Measurements from ENCODE around the gene SMOC1. TPM values are rescaled to one million over a fixed set of nuclear protein-coding genes. Genes with fewer than 3 reads are reported as not detected.

The SMOC1 gene
- total and polyA plus RNA-seq, 5 experiments from 2014 or later: not detected

DNA sequence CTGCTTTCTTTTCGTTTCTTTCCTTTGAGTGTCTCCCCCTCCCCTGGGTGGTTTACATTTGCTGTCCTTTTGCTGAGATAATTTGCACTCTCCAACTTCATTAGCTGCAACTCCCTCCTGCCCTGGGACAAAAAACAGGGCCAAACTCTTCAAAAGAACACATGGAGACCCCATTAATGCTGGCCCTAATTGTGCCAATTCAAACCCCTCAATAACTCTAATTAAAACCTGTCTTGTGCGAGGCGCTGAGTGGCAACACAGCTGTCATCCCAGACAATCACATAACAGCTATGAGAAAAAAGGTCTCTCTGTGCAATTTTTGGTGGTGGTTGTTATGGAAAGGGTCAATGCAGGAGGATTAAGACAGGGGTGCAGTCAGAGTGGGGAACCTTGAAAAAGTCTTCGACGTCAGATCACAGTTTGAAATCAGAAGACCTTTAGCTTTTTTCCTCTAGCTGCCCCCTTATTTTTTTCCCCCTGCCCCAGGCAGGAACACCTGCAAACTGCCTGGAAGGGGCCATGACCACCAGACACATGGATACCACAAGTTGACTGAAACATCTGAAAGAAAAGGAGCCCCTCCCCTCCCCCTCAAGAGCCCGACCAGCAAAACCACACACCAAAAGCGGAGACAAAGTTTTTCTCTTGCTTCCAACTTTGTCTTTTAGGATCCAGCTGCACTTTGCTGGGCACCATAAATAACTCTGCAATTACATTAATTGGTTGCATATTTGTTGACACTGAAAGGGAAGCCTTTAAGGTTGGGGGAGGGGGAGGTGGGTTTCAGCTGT, 26.5 kb upstream of the SMOC1 start:
- ATAC-seq (no peak), DNase-seq (no peak)
- H3K4me1 Mint-ChIP-seq: no peaks in the 10 kb centered on the region
- POLR2A ChIA-PET: no interaction called here
- H3K27ac Mint-ChIP-seq: no peak overlapping the region
- no peak overlapping the region for H3K4me3 Mint-ChIP-seq
- H3K36me3 Mint-ChIP-seq: no peaks in the 10 kb centered on the region
- H3K27me3 Mint-ChIP-seq: peaks cover 1 to 22% (median 13%) of the 10 kb centered on the region in 5 donors
- H3K9me3 Mint-ChIP-seq: no peaks in the 10 kb centered on the region

DNA sequence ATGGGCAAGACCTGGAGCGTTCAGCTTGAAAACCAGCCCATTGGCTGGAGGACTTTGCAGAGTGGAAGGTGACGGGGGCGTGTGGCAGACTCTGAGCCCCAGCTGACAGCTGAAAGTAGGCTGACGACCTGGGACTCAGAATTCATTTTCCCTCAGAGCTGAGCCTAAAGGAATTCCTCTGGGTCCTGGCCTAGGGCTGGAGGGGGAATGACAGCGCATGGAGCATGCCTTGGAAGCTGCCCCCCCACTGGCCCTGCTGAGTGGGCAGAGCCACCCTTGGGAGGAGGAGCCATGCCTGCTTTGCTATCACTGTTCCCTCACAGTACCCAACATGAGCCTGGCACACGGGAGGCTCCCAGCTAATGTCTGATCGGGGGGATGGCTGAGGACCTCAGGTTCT, 25.4 kb upstream of the SMOC1 start:
- H3K27me3 Mint-ChIP-seq: peaks cover 1 to 18% (median 9%) of the 10 kb centered on the region in 5 donors
- H3K36me3 Mint-ChIP-seq: no peaks in the 10 kb centered on the region
- no peak overlapping the region for H3K4me3 Mint-ChIP-seq
- H3K4me1 Mint-ChIP-seq: no peaks in the 10 kb centered on the region
- H3K27ac Mint-ChIP-seq: no peak overlapping the region
- DNase-seq: no peak
- H3K9me3 Mint-ChIP-seq: no peaks in the 10 kb centered on the region
- no peak for ATAC-seq
- POLR2A ChIA-PET: no interaction called here

DNA sequence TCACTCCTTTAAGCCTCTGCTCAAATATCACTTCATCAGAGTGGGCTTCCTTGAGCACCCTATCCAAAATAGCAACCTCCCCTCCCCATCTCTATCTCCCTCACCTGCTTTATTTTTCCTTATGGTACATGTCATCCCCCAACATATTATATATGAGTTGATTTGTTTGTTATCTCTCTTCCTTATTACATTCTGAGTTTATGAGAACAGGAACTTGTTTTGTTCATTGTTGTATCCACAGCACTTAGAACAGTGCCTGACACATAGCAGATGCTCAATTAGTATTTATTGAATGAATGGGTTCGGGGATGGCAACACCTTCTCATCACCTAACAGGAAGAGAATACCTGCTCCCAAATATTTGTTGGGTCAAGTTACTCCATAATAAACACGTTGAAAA, 24.6 kb upstream of the SMOC1 start:
- POLR2A ChIA-PET: no interaction called here
- Mint-ChIP-seq H3K27me3 (peaks cover 1 to 13% (median 7%) of the 10 kb centered on the region in 5 donors), H3K9me3 (no peaks in the 10 kb centered on the region), H3K36me3 (no peaks in the 10 kb centered on the region), H3K4me3 (no peak overlapping the region), H3K27ac (no peak overlapping the region), H3K4me1 (no peaks in the 10 kb centered on the region)
- DNase-seq (no peak), ATAC-seq (no peak)

DNA sequence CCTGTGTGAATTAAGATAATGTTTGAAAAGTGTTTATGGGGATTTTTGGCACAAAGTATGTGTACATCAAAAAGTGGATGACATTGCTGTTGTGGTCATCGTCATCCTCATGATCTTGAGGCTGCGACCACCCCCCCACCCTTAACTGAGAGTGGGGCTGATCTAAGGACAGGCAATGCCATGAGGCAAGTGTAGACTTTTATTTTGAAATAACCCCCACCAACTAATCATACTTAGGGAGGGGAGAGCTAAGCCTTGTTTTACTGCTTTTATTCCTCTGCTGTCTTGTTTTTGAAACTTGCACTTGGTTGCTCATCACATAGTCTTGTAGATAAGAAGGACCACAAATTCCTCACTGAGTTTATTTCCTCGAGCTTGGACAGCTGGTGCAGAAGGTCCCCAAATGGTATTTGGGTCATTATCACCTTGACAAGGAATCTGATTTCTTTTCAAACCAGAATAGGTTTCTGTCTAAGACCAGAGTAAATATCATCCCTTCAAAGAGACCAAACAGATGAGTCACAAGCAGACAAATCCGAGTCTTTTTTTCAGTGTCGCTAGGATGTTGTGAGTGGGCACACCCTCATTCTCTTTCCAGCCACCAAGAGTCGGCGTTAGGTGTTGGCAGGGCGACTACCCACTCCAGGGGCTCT, 23.9 kb upstream of the SMOC1 start:
- DNase-seq: no peak
- no peaks in the 10 kb centered on the region for H3K4me1 Mint-ChIP-seq
- POLR2A ChIA-PET: no interaction called here
- H3K36me3 Mint-ChIP-seq: no peaks in the 10 kb centered on the region
- ATAC-seq: no peak
- no peaks in the 10 kb centered on the region for H3K9me3 Mint-ChIP-seq
- H3K27me3 Mint-ChIP-seq: peaks cover 0 to 11% (median 5%) of the 10 kb centered on the region in 5 donors
- no peak overlapping the region for H3K4me3 Mint-ChIP-seq
- peak overlapping the region in 1 of 10 donors; percentile 42 for H3K27ac Mint-ChIP-seq

DNA sequence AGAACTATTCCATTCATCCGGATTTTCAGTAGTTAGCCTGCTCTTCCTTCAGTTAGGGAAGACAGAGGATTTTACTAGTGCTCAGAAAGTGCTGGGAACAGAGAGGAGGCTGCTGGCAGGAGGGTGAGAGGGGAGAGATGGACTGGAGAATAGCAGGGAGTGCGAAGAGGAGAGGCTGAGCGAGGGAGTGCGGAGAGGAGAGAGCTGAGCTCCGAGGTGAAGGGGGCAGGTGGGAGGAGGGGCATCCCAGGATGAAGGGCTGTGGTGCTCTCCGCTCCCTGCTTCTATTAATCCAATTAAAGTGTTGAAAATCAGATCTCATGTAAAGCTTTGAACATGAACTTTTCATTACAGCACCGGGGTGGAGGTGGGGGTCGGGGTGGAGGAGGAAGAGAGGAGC, 20.4 kb upstream of the SMOC1 start:
- Mint-ChIP-seq H3K4me1 (no peaks in the 10 kb centered on the region), H3K4me3 (no peak overlapping the region), H3K27me3 (peaks cover 1 to 12% (median 8%) of the 10 kb centered on the region in 5 donors), H3K27ac (no peak overlapping the region), H3K36me3 (no peaks in the 10 kb centered on the region), H3K9me3 (peaks cover 0 to 6% (median 0%) of the 10 kb centered on the region in 9 donors)
- POLR2A ChIA-PET: no interaction called here
- ATAC-seq (no peak), DNase-seq (no peak)

DNA sequence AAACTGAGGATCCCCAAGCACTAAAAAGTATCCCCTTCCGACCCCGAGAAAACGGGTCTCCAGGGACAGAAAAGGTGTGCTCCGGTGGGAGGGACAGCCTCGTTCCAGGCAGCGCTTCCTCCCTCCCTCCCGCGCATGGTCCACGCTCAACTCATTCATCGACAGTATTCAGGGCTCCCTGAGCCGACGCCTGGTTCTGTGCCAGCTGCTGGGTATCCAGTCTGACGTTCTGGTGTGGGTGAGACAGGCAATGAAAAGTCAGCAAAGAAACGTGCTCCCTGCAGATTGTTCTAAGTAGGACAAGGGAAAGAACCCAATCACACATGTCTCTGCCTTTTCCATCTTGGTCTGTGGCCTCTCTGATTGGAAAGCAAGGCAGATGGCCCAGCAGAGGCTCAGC, 19.6 kb upstream of the SMOC1 start:
- Mint-ChIP-seq H3K4me1 (no peaks in the 10 kb centered on the region), H3K9me3 (peaks cover 1 to 14% (median 3%) of the 10 kb centered on the region in 9 donors), H3K36me3 (peaks cover 0 to 5% (median under 1%) of the 10 kb centered on the region in 3 donors), H3K4me3 (no peak overlapping the region), H3K27me3 (peaks cover 1 to 18% (median 14%) of the 10 kb centered on the region in 5 donors), H3K27ac (no peak overlapping the region)
- ATAC-seq: no peak
- no peak for DNase-seq
- POLR2A ChIA-PET: no interaction called here

GRCh38 chr14:69860221-69860620, 19.0 kb upstream of the SMOC1 start:
- POLR2A ChIA-PET: no interaction called here
- DNase-seq (no peak), ATAC-seq (no peak)
- Mint-ChIP-seq H3K4me1 (no peaks in the 10 kb centered on the region), H3K9me3 (peaks cover 2 to 18% (median 7%) of the 10 kb centered on the region in 9 donors), H3K36me3 (peaks cover 0 to 8% (median 2%) of the 10 kb centered on the region in 3 donors), H3K4me3 (no peak overlapping the region), H3K27me3 (peaks cover 1 to 19% (median 18%) of the 10 kb centered on the region in 5 donors), H3K27ac (no peak overlapping the region)

DNA sequence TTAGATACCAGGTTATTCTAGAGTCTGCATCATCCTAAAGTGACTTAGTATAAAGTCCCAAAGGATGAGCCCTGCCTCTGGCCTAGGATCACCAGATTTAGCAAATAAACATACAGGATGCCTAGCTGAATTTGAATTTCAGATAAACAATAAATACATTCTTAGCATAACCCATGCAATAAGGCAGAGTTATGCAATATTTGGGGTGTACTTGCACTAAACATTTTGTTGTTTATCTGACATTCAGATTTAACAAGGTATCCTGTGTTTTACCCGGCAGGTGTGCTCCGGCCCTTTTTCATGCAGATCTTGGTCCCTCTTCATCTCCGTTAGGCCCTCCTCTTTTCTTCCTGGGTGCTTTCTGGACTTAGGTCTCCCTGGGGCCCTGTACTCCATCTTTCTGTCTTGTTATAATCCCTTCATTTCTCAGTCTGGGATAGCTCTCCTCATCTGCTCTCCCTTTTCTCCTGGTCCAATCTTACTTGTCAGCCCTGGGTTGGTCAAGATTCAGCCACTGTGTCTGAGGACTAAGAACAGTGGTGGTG, 18.1 kb upstream of the SMOC1 start:
- Mint-ChIP-seq H3K27me3 (peaks cover 5 to 26% (median 21%) of the 10 kb centered on the region in 5 donors), H3K4me1 (no peaks in the 10 kb centered on the region), H3K9me3 (peaks cover 2 to 22% (median 11%) of the 10 kb centered on the region in 9 donors), H3K4me3 (no peak overlapping the region), H3K36me3 (peaks cover 0 to 8% (median 4%) of the 10 kb centered on the region in 3 donors), H3K27ac (no peak overlapping the region)
- no peak for ATAC-seq
- no peak for DNase-seq
- POLR2A ChIA-PET: no interaction called here

GRCh38 chr14:69863083-69863482, 16.1 kb upstream of the SMOC1 start:
- H3K27me3 Mint-ChIP-seq: peaks cover 7 to 40% (median 26%) of the 10 kb centered on the region in 5 donors
- peaks cover 0 to 12% (median 7%) of the 10 kb centered on the region in 3 donors for H3K36me3 Mint-ChIP-seq
- no peak overlapping the region for H3K27ac Mint-ChIP-seq
- ATAC-seq: no peak
- POLR2A ChIA-PET: no interaction called here
- no peak for DNase-seq
- H3K4me3 Mint-ChIP-seq: no peak overlapping the region
- peaks cover 2 to 31% (median 12%) of the 10 kb centered on the region in 9 donors for H3K9me3 Mint-ChIP-seq
- H3K4me1 Mint-ChIP-seq: no peaks in the 10 kb centered on the region

DNA sequence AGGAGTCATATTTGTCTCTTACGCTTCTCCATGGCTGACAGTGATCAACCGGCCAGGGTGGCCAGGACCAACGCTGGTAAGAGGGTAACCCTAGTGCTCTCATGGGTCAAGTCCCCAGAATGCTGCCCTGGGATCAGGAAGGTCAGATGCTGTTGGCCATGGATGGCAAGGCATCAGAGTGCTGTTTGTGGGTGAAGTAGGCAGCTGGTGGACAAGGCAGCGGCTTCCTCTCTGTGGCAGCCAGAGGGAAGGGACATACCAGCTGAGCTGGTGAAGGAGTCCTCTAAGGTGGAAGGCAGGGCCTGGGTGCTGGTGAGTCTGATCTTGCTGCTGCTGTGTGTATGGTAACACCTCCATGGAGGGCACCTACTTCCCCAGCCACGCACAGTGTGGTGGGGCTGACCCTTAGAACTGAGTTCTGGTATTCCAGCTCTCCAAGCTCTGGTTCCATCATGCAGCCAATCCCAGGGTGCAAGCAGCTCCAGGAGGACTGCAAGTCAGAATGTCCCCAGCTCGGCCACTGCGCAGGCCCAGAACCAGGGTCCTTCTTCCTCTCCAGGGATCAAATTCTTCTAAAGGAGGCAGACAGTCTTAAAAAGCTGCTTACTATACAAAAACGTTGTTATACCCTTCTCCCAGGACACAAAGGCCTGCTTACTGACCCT, 13.4 kb upstream of the SMOC1 start:
- H3K36me3 Mint-ChIP-seq: peaks cover 0 to 24% (median 7%) of the 10 kb centered on the region in 3 donors
- ATAC-seq: no peak
- peaks cover 14 to 50% (median 29%) of the 10 kb centered on the region in 5 donors for H3K27me3 Mint-ChIP-seq
- no peaks in the 10 kb centered on the region for H3K4me1 Mint-ChIP-seq
- no peak for DNase-seq
- peaks cover 6 to 41% (median 17%) of the 10 kb centered on the region in 9 donors for H3K9me3 Mint-ChIP-seq
- H3K4me3 Mint-ChIP-seq: no peak overlapping the region
- no peak overlapping the region for H3K27ac Mint-ChIP-seq
- POLR2A ChIA-PET: no interaction called here

DNA sequence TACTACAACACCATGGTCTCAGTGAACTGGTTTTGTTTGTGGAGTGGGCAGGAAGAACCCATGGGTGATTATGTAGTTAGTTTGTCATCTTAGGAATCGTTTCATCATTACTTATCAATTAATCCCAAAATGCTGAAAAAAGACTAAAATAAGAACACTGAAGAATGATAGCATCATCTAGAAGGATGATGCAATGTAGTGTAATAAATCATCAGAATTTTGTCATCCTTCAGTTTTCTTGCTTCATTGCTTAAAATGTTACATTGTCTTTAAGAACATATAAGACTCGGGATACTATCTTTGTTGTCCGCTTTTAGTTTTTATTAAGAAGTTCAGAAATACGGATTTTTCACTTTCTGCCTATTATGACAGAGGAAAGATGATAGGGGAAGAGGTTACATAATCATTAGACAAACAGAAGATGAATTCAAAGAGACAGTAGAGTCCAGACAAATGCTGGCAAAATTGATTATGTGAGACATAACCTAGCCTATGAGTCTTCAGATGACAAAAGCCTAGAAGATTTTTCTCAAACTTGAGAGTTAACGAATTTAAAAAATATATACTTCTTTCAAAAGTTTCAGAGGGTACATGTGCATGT, 10.8 kb upstream of the SMOC1 start:
- ATAC-seq: no peak
- no peak for DNase-seq
- H3K4me1 Mint-ChIP-seq: no peaks in the 10 kb centered on the region
- H3K4me3 Mint-ChIP-seq: no peak overlapping the region
- peaks cover 6 to 47% (median 16%) of the 10 kb centered on the region in 9 donors for H3K9me3 Mint-ChIP-seq
- POLR2A ChIA-PET: no interaction called here
- peaks cover 0 to 28% (median 7%) of the 10 kb centered on the region in 3 donors for H3K36me3 Mint-ChIP-seq
- H3K27ac Mint-ChIP-seq: no peak overlapping the region
- peaks cover 15 to 56% (median 27%) of the 10 kb centered on the region in 5 donors for H3K27me3 Mint-ChIP-seq

GRCh38 chr14:69870613-69871012, 8.6 kb upstream of the SMOC1 start:
- POLR2A ChIA-PET: no interaction called here
- DNase-seq (no peak), ATAC-seq (no peak)
- Mint-ChIP-seq H3K4me3 (no peak overlapping the region), H3K4me1 (no peaks in the 10 kb centered on the region), H3K36me3 (peaks cover 0 to 20% (median 5%) of the 10 kb centered on the region in 3 donors), H3K9me3 (peaks cover 0 to 36% (median 9%) of the 10 kb centered on the region in 9 donors), H3K27me3 (peaks cover 9 to 36% (median 18%) of the 10 kb centered on the region in 5 donors), H3K27ac (no peak overlapping the region)
